ENCODE results near the gene MAPK9.

Gene MAPK9

GRCh38 chr5:180291234-180291940 lies 496 bp downstream of the MAPK9 start:
- no peak for DNase-seq

- no peak for DNase-seq
Observed at GRCh38 chr5:180290568-180291233, 1.2 kb downstream of the MAPK9 start.

GRCh38 chr5:180289966-180290365 lies 1.9 kb downstream of the MAPK9 start:
- no peak for DNase-seq

GRCh38 chr5:180289433-180289832 lies 2.5 kb downstream of the MAPK9 start:
- DNase-seq, result no peak

GRCh38 chr5:180287868-180288267 lies 4.0 kb downstream of the MAPK9 start:
- DNase-seq, result no peak

- DNase-seq, result no peak
Observed at GRCh38 chr5:180287404-180287803, 4.5 kb downstream of the MAPK9 start.

GRCh38 chr5:180284149-180284548 lies 7.7 kb downstream of the MAPK9 start:
- no peak for DNase-seq

- DNase-seq, result no peak
Observed at GRCh38 chr5:180283026-180283615, 8.8 kb downstream of the MAPK9 start.

GRCh38 chr5:180282281-180282680 lies 9.6 kb downstream of the MAPK9 start:
- no peak for DNase-seq

GRCh38 chr5:180281706-180282105 lies 10.2 kb downstream of the MAPK9 start:
- no peak for DNase-seq

GRCh38 chr5:180274695-180275094 lies 17.2 kb downstream of the MAPK9 start:
- DNase-seq, result no peak

- no peak for DNase-seq
Observed at GRCh38 chr5:180271221-180271620, 20.7 kb downstream of the MAPK9 start.

GRCh38 chr5:180259260-180259611 lies 32.6 kb downstream of the MAPK9 start:
- DNase-seq, result no peak

GRCh38 chr5:180253036-180253824 lies 38.7 kb downstream of the MAPK9 start:
- DNase-seq, result no peak

GRCh38 chr5:180251887-180252286 lies 40.0 kb downstream of the MAPK9 start:
- DNase-seq, result no peak

- DNase-seq, result no peak
Observed at GRCh38 chr5:180251141-180251540, 40.7 kb downstream of the MAPK9 start.

- no peak for DNase-seq
Observed at GRCh38 chr5:180250329-180250728, 41.6 kb downstream of the MAPK9 start.

GRCh38 chr5:180241600-180241999 lies 50.3 kb downstream of the MAPK9 start:
- no peak for DNase-seq

GRCh38 chr5:180238631-180239030 lies 53.3 kb downstream of the MAPK9 start:
- DNase-seq, result no peak

- DNase-seq, result no peak
Observed at GRCh38 chr5:180235846-180236245, 56.0 kb downstream of the MAPK9 start.

GRCh38 chr5:180235077-180235476 lies 56.8 kb downstream of the MAPK9 start:
- DNase-seq, result no peak

- no peak for DNase-seq
Observed at GRCh38 chr5:180234271-180234670, 57.6 kb downstream of the MAPK9 start.

- no peak for DNase-seq
Observed at GRCh38 chr5:180233729-180234128, 58.2 kb downstream of the MAPK9 start.

- no peak for DNase-seq
Observed at GRCh38 chr5:180230017-180230416, 61.9 kb downstream of the MAPK9 start.
